GM19455 (cell line): ENCODE results near the gene CNOT8.
A peak's percentile ranks its signal among the peaks of the same experiment; 100 is the strongest.
"Not testable (repeated sequence)": the region's sequence is repeated elsewhere in the genome, so short reads cannot be mapped to it uniquely, and the experiment has no call there.

Source experiments
- ATAC-seq: cut with Tn5 transposase; IDR thresholded peaks from one replicate; pipeline ENCODE4 v1.9.1; 2021; ENCODE audit not compliant: unreplicated experiment

The CNOT8 gene

GRCh38 chr5:154858297-154858971 lies at the start of gene CNOT8:
Gene CNOT8 (plus strand): TSS chr5:154858627. CDS start chr5:154863279, 4,652 bp downstream.
- peak; percentile 77 for ATAC-seq

GRCh38 chr5:154811239-154811638 lies 47.2 kb upstream of the CNOT8 start:
- ATAC-seq = no peak

GRCh38 chr5:154811653-154812465 lies 46.6 kb upstream of the CNOT8 start:
- no peak for ATAC-seq

GRCh38 chr5:154813158-154813557 lies 45.3 kb upstream of the CNOT8 start:
- ATAC-seq = no peak

- ATAC-seq = no peak
These were observed 44.7 kb upstream of the CNOT8 start for GRCh38 chr5:154813736-154814135.

GRCh38 chr5:154815025-154815424 lies 43.4 kb upstream of the CNOT8 start:
- no peak for ATAC-seq

- no peak for ATAC-seq
These were observed 42.7 kb upstream of the CNOT8 start for GRCh38 chr5:154815684-154816247.

- no peak for ATAC-seq
These were observed 41.4 kb upstream of the CNOT8 start for GRCh38 chr5:154816891-154817492.

- ATAC-seq = no peak
These were observed 40.6 kb upstream of the CNOT8 start for GRCh38 chr5:154817815-154818214.

- ATAC-seq = no peak
These were observed 39.8 kb upstream of the CNOT8 start for GRCh38 chr5:154818471-154819116.

GRCh38 chr5:154819546-154819945 lies 38.9 kb upstream of the CNOT8 start:
- ATAC-seq = no peak

GRCh38 chr5:154820383-154820782 lies 38.0 kb upstream of the CNOT8 start:
- ATAC-seq = no peak

- not testable (repeated sequence) for ATAC-seq
These were observed 35.5 kb upstream of the CNOT8 start for GRCh38 chr5:154822896-154823295.

- no peak for ATAC-seq
These were observed 34.8 kb upstream of the CNOT8 start for GRCh38 chr5:154823605-154824004.

- no peak for ATAC-seq
These were observed 34.4 kb upstream of the CNOT8 start for GRCh38 chr5:154824070-154824469.

- no peak for ATAC-seq
These were observed 29.2 kb upstream of the CNOT8 start for GRCh38 chr5:154829181-154829588.

GRCh38 chr5:154829589-154830218 lies 28.7 kb upstream of the CNOT8 start:
- no peak for ATAC-seq

- no peak for ATAC-seq
These were observed 28.2 kb upstream of the CNOT8 start for GRCh38 chr5:154830219-154830595.

GRCh38 chr5:154830596-154830995 lies 27.8 kb upstream of the CNOT8 start:
- ATAC-seq = no peak

GRCh38 chr5:154831451-154831850 lies 27.0 kb upstream of the CNOT8 start:
- ATAC-seq = no peak

GRCh38 chr5:154832804-154833203 lies 25.6 kb upstream of the CNOT8 start:
- not testable (repeated sequence) for ATAC-seq
